GM20000 (cell line): Measurements from ENCODE around the gene PELI2.

Experiments used
- DNase-seq: peaks from one replicate; pipeline ENCODE4 v3.0.0; 2012; ENCODE audit warnings: low spot score
- CTCF ChIP-seq: IDR thresholded peaks from 2 replicates; pipeline ENCODE4 v1.5.1; 2012; ENCODE audit warnings: mild to moderate bottlenecking, control low read depth; ENCODE audit errors: extremely low read depth, missing control alignments

The PELI2 gene

GRCh38 chr14:56282179-56282578 lies 164.0 kb downstream of the PELI2 start:
- DNase-seq: no peak
- TF ChIP-seq CTCF: no peak

- DNase-seq: no peak
- no peak for TF ChIP-seq CTCF
Measured at GRCh38 chr14:56284641-56285040, 166.4 kb downstream of the PELI2 start.

- DNase-seq: no peak
Measured at GRCh38 chr14:56289155-56289554, 170.9 kb downstream of the PELI2 start.

GRCh38 chr14:56290195-56290594 lies 172.0 kb downstream of the PELI2 start:
- no peak for TF ChIP-seq CTCF
- DNase-seq: no peak

More at GRCh38 chr14:56289155-56289554, 170.9 kb downstream of the PELI2 start:
- no peak for TF ChIP-seq CTCF

- no peak for TF ChIP-seq CTCF
- DNase-seq: no peak
Measured at GRCh38 chr14:56292970-56293369, 174.8 kb downstream of the PELI2 start.

GRCh38 chr14:56293506-56293905 lies 175.3 kb downstream of the PELI2 start:
- DNase-seq: no peak
- no peak for TF ChIP-seq CTCF

- no peak for TF ChIP-seq CTCF
- no peak for DNase-seq
Measured at GRCh38 chr14:56294128-56294527, 175.9 kb downstream of the PELI2 start.
